Measurements from ENCODE around the gene SF3A2.
A peak's percentile ranks its signal among the peaks of the same experiment; 100 is the strongest.

Gene SF3A2

GRCh38 chr19:2260341-2260805 is 23.7 kb downstream of the SF3A2 start:
- no peaks in the 10 kb centered on the region for H3K27me3 Mint-ChIP-seq
- no peak overlapping the region for H3K4me3 Mint-ChIP-seq
- no peak overlapping the region for H3K27ac Mint-ChIP-seq
- H3K4me1 Mint-ChIP-seq (ENCODE audit: low read depth) = peaks cover 21% of the 10 kb centered on the region
- H3K36me3 Mint-ChIP-seq = no peaks in the 10 kb centered on the region
- no peaks in the 10 kb centered on the region for H3K9me3 Mint-ChIP-seq (ENCODE audit: low read depth)

GRCh38 chr19:2261438-2262172 is 25.0 kb downstream of the SF3A2 start:
- no peak overlapping the region for H3K4me3 Mint-ChIP-seq
- no peaks in the 10 kb centered on the region for H3K9me3 Mint-ChIP-seq (ENCODE audit: low read depth)
- no peak overlapping the region for H3K27ac Mint-ChIP-seq
- no peaks in the 10 kb centered on the region for H3K27me3 Mint-ChIP-seq
- no peaks in the 10 kb centered on the region for H3K36me3 Mint-ChIP-seq
- H3K4me1 Mint-ChIP-seq (ENCODE audit: low read depth) = peaks cover 26% of the 10 kb centered on the region

- peak overlapping the region; percentile 61 for H3K27ac Mint-ChIP-seq
- H3K9me3 Mint-ChIP-seq (ENCODE audit: low read depth) = no peaks in the 10 kb centered on the region
- H3K4me1 Mint-ChIP-seq (ENCODE audit: low read depth) = peaks cover 11% of the 10 kb centered on the region
- H3K36me3 Mint-ChIP-seq = no peaks in the 10 kb centered on the region
- H3K4me3 Mint-ChIP-seq = no peak overlapping the region
- no peaks in the 10 kb centered on the region for H3K27me3 Mint-ChIP-seq
These were observed 29.8 kb downstream of the SF3A2 start for GRCh38 chr19:2266183-2266993.

GRCh38 chr19:2268480-2268830 is 31.8 kb downstream of the SF3A2 start:
- Mint-ChIP-seq H3K27me3 (no peaks in the 10 kb centered on the region), H3K27ac (peak overlapping the region; percentile 9), H3K4me3 (peak overlapping the region; percentile 89), H3K36me3 (no peaks in the 10 kb centered on the region), H3K9me3 (ENCODE audit: low read depth) (no peaks in the 10 kb centered on the region), H3K4me1 (ENCODE audit: low read depth) (peaks cover 23% of the 10 kb centered on the region)

- Mint-ChIP-seq H3K4me1 (ENCODE audit: low read depth) (peaks cover 26% of the 10 kb centered on the region), H3K27ac (peak overlapping the region; percentile 9), H3K4me3 (peak overlapping the region; percentile 89), H3K36me3 (no peaks in the 10 kb centered on the region), H3K9me3 (ENCODE audit: low read depth) (no peaks in the 10 kb centered on the region), H3K27me3 (no peaks in the 10 kb centered on the region)
These were observed 32.2 kb downstream of the SF3A2 start for GRCh38 chr19:2268861-2269243.

- Mint-ChIP-seq H3K9me3 (ENCODE audit: low read depth) (no peaks in the 10 kb centered on the region), H3K27ac (peak overlapping the region; percentile 86), H3K36me3 (no peaks in the 10 kb centered on the region), H3K4me3 (peak overlapping the region; percentile 89), H3K27me3 (no peaks in the 10 kb centered on the region), H3K4me1 (ENCODE audit: low read depth) (peaks cover 33% of the 10 kb centered on the region)
These were observed 32.9 kb downstream of the SF3A2 start for GRCh38 chr19:2269244-2270156.

GRCh38 chr19:2270157-2270422 is 33.5 kb downstream of the SF3A2 start:
- no peaks in the 10 kb centered on the region for H3K9me3 Mint-ChIP-seq (ENCODE audit: low read depth)
- peak overlapping the region; percentile 86 for H3K27ac Mint-ChIP-seq
- H3K4me3 Mint-ChIP-seq = peak overlapping the region; percentile 89
- H3K27me3 Mint-ChIP-seq = no peaks in the 10 kb centered on the region
- no peaks in the 10 kb centered on the region for H3K36me3 Mint-ChIP-seq
- H3K4me1 Mint-ChIP-seq (ENCODE audit: low read depth) = peaks cover 36% of the 10 kb centered on the region

GRCh38 chr19:2270423-2271233 is 34.0 kb downstream of the SF3A2 start:
- Mint-ChIP-seq H3K4me1 (ENCODE audit: low read depth) (peaks cover 37% of the 10 kb centered on the region), H3K36me3 (no peaks in the 10 kb centered on the region), H3K4me3 (peak overlapping the region; percentile 91), H3K27me3 (no peaks in the 10 kb centered on the region), H3K9me3 (ENCODE audit: low read depth) (no peaks in the 10 kb centered on the region), H3K27ac (peak overlapping the region; percentile 72)

GRCh38 chr19:2271234-2272103 is 34.8 kb downstream of the SF3A2 start:
- H3K27ac Mint-ChIP-seq = peak overlapping the region; percentile 91
- H3K4me1 Mint-ChIP-seq (ENCODE audit: low read depth) = peaks cover 33% of the 10 kb centered on the region
- H3K9me3 Mint-ChIP-seq (ENCODE audit: low read depth) = no peaks in the 10 kb centered on the region
- no peaks in the 10 kb centered on the region for H3K27me3 Mint-ChIP-seq
- H3K4me3 Mint-ChIP-seq = peak overlapping the region; percentile 91
- no peaks in the 10 kb centered on the region for H3K36me3 Mint-ChIP-seq

GRCh38 chr19:2273356-2274184 is 36.9 kb downstream of the SF3A2 start:
- H3K4me3 Mint-ChIP-seq = peak overlapping the region; percentile 82
- H3K36me3 Mint-ChIP-seq = no peaks in the 10 kb centered on the region
- peak overlapping the region; percentile 80 for H3K27ac Mint-ChIP-seq
- H3K9me3 Mint-ChIP-seq (ENCODE audit: low read depth) = no peaks in the 10 kb centered on the region
- peaks cover 26% of the 10 kb centered on the region for H3K4me1 Mint-ChIP-seq (ENCODE audit: low read depth)
- no peaks in the 10 kb centered on the region for H3K27me3 Mint-ChIP-seq

GRCh38 chr19:2274185-2274711 is 37.6 kb downstream of the SF3A2 start:
- Mint-ChIP-seq H3K9me3 (ENCODE audit: low read depth) (no peaks in the 10 kb centered on the region), H3K4me1 (ENCODE audit: low read depth) (peaks cover 25% of the 10 kb centered on the region), H3K27ac (peak overlapping the region; percentile 80), H3K36me3 (no peaks in the 10 kb centered on the region), H3K4me3 (peak overlapping the region; percentile 82), H3K27me3 (no peaks in the 10 kb centered on the region)

- H3K9me3 Mint-ChIP-seq (ENCODE audit: low read depth) = no peaks in the 10 kb centered on the region
- peak overlapping the region; percentile 54 for H3K27ac Mint-ChIP-seq
- peaks cover 25% of the 10 kb centered on the region for H3K4me1 Mint-ChIP-seq (ENCODE audit: low read depth)
- H3K27me3 Mint-ChIP-seq = no peaks in the 10 kb centered on the region
- H3K36me3 Mint-ChIP-seq = no peaks in the 10 kb centered on the region
- peak overlapping the region; percentile 46 for H3K4me3 Mint-ChIP-seq
These were observed 38.4 kb downstream of the SF3A2 start for GRCh38 chr19:2274931-2275535.

Data from activated naive CD8-positive, alpha-beta T cell (primary cell).